ENCODE results near the gene DRC3. TPM values are rescaled to one million over a fixed set of nuclear protein-coding genes. Genes with fewer than 3 reads are reported as not detected.

DRC3 gene
- total RNA-seq, 1 experiment from 2014 or later = 0.68 TPM

DNA sequence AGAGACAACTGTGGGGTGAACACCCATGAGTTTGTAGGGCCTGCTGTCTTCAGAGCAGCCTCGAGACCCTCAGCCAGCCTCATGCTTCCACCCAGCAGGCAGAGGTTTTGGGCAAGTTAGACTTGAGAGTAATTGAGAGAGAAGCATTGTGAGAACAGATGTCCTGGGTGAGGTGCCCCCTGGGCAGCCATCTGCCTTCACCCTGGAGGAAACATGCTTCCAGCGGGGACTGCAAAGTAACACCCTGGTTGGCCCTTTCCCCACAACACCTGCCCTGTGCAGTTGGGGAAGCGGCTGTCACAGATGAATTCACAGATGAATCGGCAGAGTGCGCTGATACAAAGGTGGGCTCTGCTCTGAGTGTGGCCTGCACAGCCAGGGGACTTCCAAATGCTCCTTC, 42.9 kb downstream of the DRC3 start:
- Histone ChIP-seq H2BK5ac (ENCODE audit: insufficient read length, low read length) (no peak overlapping the region), H3K56ac (ENCODE audit: insufficient read length, low read depth, low read length) (no peak overlapping the region), H3K79me2 (ENCODE audit: insufficient read depth, low read length) (no peaks in the 10 kb centered on the region), H3K27me3 (ENCODE audit: insufficient read depth, low read length) (no peaks in the 10 kb centered on the region), H3T11ph (ENCODE audit: low read length) (no peak overlapping the region), H2BK20ac (ENCODE audit: low read depth, low read length, poor library complexity, severe bottlenecking) (no peak overlapping the region), H2BK120ac (ENCODE audit: low read depth, low read length, poor library complexity, severe bottlenecking) (no peak overlapping the region), H3K27ac (ENCODE audit: insufficient read length, low read depth, low read length) (no peak overlapping the region), H3K9ac (ENCODE audit: extremely low read depth, insufficient read length, low read length) (no peak overlapping the region), H4K5ac (ENCODE audit: insufficient read length, low read depth, low read length) (no peak overlapping the region), H3K18ac (ENCODE audit: insufficient read length, low read depth, low read length) (no peak overlapping the region), H3K79me1 (ENCODE audit: insufficient read depth, low read depth, low read length, poor library complexity, severe bottlenecking) (no peaks in the 10 kb centered on the region), H3K4me2 (ENCODE audit: insufficient read depth, insufficient read length, low read length) (no peak overlapping the region), H4K20me1 (ENCODE audit: control insufficient read depth, insufficient read depth, insufficient read length) (no peaks in the 10 kb centered on the region), H2BK15ac (ENCODE audit: low read depth, low read length) (no peak overlapping the region), H3K23me2 (ENCODE audit: insufficient read length, low read depth, low read length, poor library complexity, severe bottlenecking) (no peaks in the 10 kb centered on the region), H2AFZ (ENCODE audit: low read length) (no peak overlapping the region), H3K4me1 (ENCODE audit: insufficient read depth, low read length) (no peaks in the 10 kb centered on the region), H4K8ac (replicated peaks; ENCODE audit: insufficient read length, low read depth, low read length) (no peak overlapping the region), H3K9me3 (ENCODE audit: control insufficient read depth, low read depth, low read length) (no peaks in the 10 kb centered on the region), H2AK5ac (ENCODE audit: insufficient read length, low read length) (no peak overlapping the region), H3K14ac (ENCODE audit: insufficient read depth, low read length) (no peak overlapping the region), H3K4ac (ENCODE audit: low read depth, low read length) (no peak overlapping the region), H4K91ac (ENCODE audit: insufficient read length, low read depth, low read length) (no peak overlapping the region), H2BK12ac (ENCODE audit: insufficient read length, low read depth, low read length) (no peak overlapping the region), H3K23ac (ENCODE audit: insufficient read length, low read depth, low read length) (no peak overlapping the region)
- DNase-seq = no peak
- Mint-ChIP-seq H3K9me3 (no peaks in the 10 kb centered on the region), H3K27ac (no peak overlapping the region), H3K36me3 (ENCODE audit: insufficient read depth in 1 of 3, low read depth in 3 of 3) (peaks cover 0 to 4% (median 0%) of the 10 kb centered on the region in 3 experiments; a peak in 1 of 7 replicates), H3K4me1 (peaks cover 7 to 10% of the 10 kb centered on the region in 2 experiments), H3K27me3 (ENCODE audit: low read depth) (no peaks in the 10 kb centered on the region), H3K4me3 (no peak overlapping the region)
- WGBS (ENCODE audit: extremely low coverage, insufficient read length, low lambda C conversion rate) = no CpG with 5 or more reads among the region's 5 CpGs
- TF ChIP-seq, protein P1, sequence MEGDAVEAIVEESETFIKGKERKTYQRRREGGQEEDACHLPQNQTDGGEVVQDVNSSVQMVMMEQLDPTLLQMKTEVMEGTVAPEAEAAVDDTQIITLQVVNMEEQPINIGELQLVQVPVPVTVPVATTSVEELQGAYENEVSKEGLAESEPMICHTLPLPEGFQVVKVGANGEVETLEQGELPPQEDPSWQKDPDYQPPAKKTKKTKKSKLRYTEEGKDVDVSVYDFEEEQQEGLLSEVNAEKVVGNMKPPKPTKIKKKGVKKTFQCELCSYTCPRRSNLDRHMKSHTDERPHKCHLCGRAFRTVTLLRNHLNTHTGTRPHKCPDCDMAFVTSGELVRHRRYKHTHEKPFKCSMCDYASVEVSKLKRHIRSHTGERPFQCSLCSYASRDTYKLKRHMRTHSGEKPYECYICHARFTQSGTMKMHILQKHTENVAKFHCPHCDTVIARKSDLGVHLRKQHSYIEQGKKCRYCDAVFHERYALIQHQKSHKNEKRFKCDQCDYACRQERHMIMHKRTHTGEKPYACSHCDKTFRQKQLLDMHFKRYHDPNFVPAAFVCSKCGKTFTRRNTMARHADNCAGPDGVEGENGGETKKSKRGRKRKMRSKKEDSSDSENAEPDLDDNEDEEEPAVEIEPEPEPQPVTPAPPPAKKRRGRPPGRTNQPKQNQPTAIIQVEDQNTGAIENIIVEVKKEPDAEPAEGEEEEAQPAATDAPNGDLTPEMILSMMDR (conservative IDR thresholded peaks at IDR 0.05) = no peak
